IMR-90 (cell line): ENCODE measurements around the gene IRF2BP2. TPM values are rescaled to one million over a fixed set of nuclear protein-coding genes. Genes with fewer than 3 reads are reported as not detected.

Experiments
- ATAC-seq: fragments of 200-7000 bp; cut with Tn5 transposase; 2 replicates; pipeline ENCODE4 v1.9.1; 2020; ENCODE audit warnings: low read depth, mild to moderate bottlenecking, moderate library complexity
- BruUV-seq: library from RNA; stranded (reverse); fragments of 400-500 nt; replicated peaks from 2 replicates; lab custom pipeline; 2021; lab: Mats Ljungman, UMichigan
- CTCF ChIA-PET: fragments of 300-600 bp; formaldehyde crosslinking; extraction: SDS; loops from one replicate; lab custom pipeline; 2021; ENCODE audit warnings: antibody characterized with exemption; lab: Yijun Ruan, JAX
- POLR2A ChIA-PET: fragments of 300-600 bp; sonication (Branson Sonifier 250); formaldehyde crosslinking; loops from one replicate; lab custom pipeline; 2022; ENCODE audit warnings: antibody characterized with exemption; ENCODE audit not compliant: unreplicated experiment; lab: Charles Lee
- DNase-seq: peaks from one replicate; pipeline ENCODE4 v3.0.0; 2013
- H2AFZ ChIP-seq: replicated peaks from 2 replicates; pipeline ENCODE3; 2013; ENCODE audit warnings: low read length, mild to moderate bottlenecking; ENCODE audit not compliant: poor library complexity
- H2AK5ac ChIP-seq: 2 replicates; pipeline ENCODE4 v1.6.1; 2013; ENCODE audit warnings: low read depth, low read length, inconsistent platforms
- H2AK9ac ChIP-seq: replicated peaks from 2 replicates; pipeline ENCODE3; 2013; ENCODE audit warnings: mild to moderate bottlenecking, low read depth, low read length, moderate library complexity; ENCODE audit not compliant: poor library complexity
- H2BK120ac ChIP-seq: 2 replicates; pipeline ENCODE4 v1.6.1; 2013; ENCODE audit warnings: low read depth, low read length, inconsistent platforms
- H2BK15ac ChIP-seq: 3 replicates; pipeline ENCODE4 v1.6.1; 2013; ENCODE audit warnings: low read depth, low read length, inconsistent platforms
- H2BK20ac ChIP-seq: 2 replicates; pipeline ENCODE4 v1.6.1; 2013; ENCODE audit warnings: low read depth, mild to moderate bottlenecking, inconsistent platforms, low read length, moderate library complexity
- H2BK5ac ChIP-seq: 2 replicates; pipeline ENCODE4 v1.6.1; 2013; ENCODE audit warnings: mild to moderate bottlenecking, low read depth, low read length, inconsistent platforms; ENCODE audit not compliant: poor library complexity, severe bottlenecking
- H3K14ac ChIP-seq: replicated peaks from 2 replicates; pipeline ENCODE4 v1.6.1; 2013; ENCODE audit warnings: low read depth, low read length, inconsistent platforms
- H3K18ac ChIP-seq: 2 replicates; pipeline ENCODE4 v1.6.1; 2013; ENCODE audit warnings: low read depth, low read length, control low read depth
- H3K23ac ChIP-seq: 2 replicates; pipeline ENCODE4 v1.6.1; 2013; ENCODE audit warnings: low read depth, low read length, inconsistent platforms
- H3K27ac ChIP-seq: 2 replicates; pipeline ENCODE4 v1.5.1; 2013; ENCODE audit warnings: mild to moderate bottlenecking, control low read depth, low read length; ENCODE audit not compliant: insufficient read depth
- H3K27me3 ChIP-seq: 2 replicates; pipeline ENCODE4 v1.6.1; 2013; ENCODE audit warnings: low read length; ENCODE audit not compliant: control insufficient read depth, insufficient read depth
- H3K36me3 ChIP-seq: 2 replicates; pipeline ENCODE4 v1.6.1; 2013; ENCODE audit warnings: low read length, mixed read lengths; ENCODE audit not compliant: control insufficient read depth, insufficient read depth
- H3K4ac ChIP-seq: 2 replicates; pipeline ENCODE4 v1.6.1; 2013; ENCODE audit warnings: low read depth, low read length, inconsistent platforms
- H3K4me1 ChIP-seq: 2 replicates; pipeline ENCODE4 v1.6.1; 2013; ENCODE audit warnings: low read length, mixed read lengths; ENCODE audit not compliant: control insufficient read depth, insufficient read depth
- H3K4me2 ChIP-seq: 2 replicates; pipeline ENCODE4 v1.6.1; 2013; ENCODE audit warnings: low read depth, mild to moderate bottlenecking, control low read depth, low read length, moderate library complexity
- H3K4me3 ChIP-seq: 2 replicates; pipeline ENCODE4 v1.5.1; 2013; ENCODE audit warnings: low read depth, mild to moderate bottlenecking, control low read depth, low read length, moderate library complexity; ENCODE audit not compliant: insufficient read depth
- H3K56ac ChIP-seq: 2 replicates; pipeline ENCODE4 v1.6.1; 2013; ENCODE audit warnings: low read length, inconsistent platforms; ENCODE audit not compliant: insufficient read depth; ENCODE audit errors: extremely low read depth
- H3K79me1 ChIP-seq, 2 experiments: 2 replicates each; pipeline ENCODE4 v1.6.1; 2013; ENCODE audit warnings: low read length in 2 of 2, inconsistent platforms in 1 of 2, low read depth in 1 of 2
- H3K9ac ChIP-seq: 2 replicates; pipeline ENCODE4 v1.6.1; 2013; ENCODE audit warnings: low read depth, low read length, control low read depth
- H3K9me1 ChIP-seq: 2 replicates; pipeline ENCODE4 v1.6.1; 2013; ENCODE audit warnings: low read length, inconsistent platforms; ENCODE audit not compliant: insufficient read depth
- H3K9me3 ChIP-seq: 2 replicates; pipeline ENCODE4 v1.6.1; 2013; ENCODE audit warnings: low read length; ENCODE audit not compliant: control insufficient read depth, insufficient read depth
- H4K20me1 ChIP-seq: 2 replicates; pipeline ENCODE4 v1.6.1; 2013; ENCODE audit warnings: low read length, inconsistent platforms; ENCODE audit not compliant: insufficient read depth
- H4K5ac ChIP-seq: 2 replicates; pipeline ENCODE4 v1.6.1; 2013; ENCODE audit warnings: mild to moderate bottlenecking, low read depth, low read length, control low read depth
- H4K8ac ChIP-seq, 2 experiments: 2 replicates each; pipeline ENCODE4 v1.6.1; 2013; ENCODE audit warnings: low read depth in 2 of 2, low read length in 2 of 2, control low read depth in 1 of 2, inconsistent platforms in 1 of 2
- H4K91ac ChIP-seq: 2 replicates; pipeline ENCODE4 v1.6.1; 2013; ENCODE audit warnings: low read depth, low read length, inconsistent platforms; ENCODE audit not compliant: insufficient read depth
- FOS ChIP-seq: fragments of 150-350 bp; IDR thresholded peaks from 2 replicates; pipeline ENCODE4 v1.6.1; 2016; ENCODE audit warnings: low read depth, low read length
- MXI1 ChIP-seq: IDR thresholded peaks from 2 replicates; pipeline ENCODE4 v1.6.1; 2012; ENCODE audit warnings: low read depth, mild to moderate bottlenecking, low read length, moderate library complexity, borderline replicate concordance
- RAD21 ChIP-seq: IDR thresholded peaks from 2 replicates; pipeline ENCODE4 v1.6.1; 2012; ENCODE audit warnings: low read length, improper control_type of control experiment
- WGBS, 2 experiments: methylation state at CpG; one replicate each; pipeline versions ENCODE4 v1.1.5 to v1.1.7; 2013; ENCODE audit warnings: missing lambda C conversion rate in 2 of 2; ENCODE audit not compliant: insufficient read length in 1 of 2; ENCODE audit errors: extremely low coverage in 2 of 2; 5-methylcytosine and 5-hydroxymethylcytosine counted together
- dilution Hi-C: fragments of 300-500 bp; cut with HindIII; formaldehyde crosslinking; loops from one replicate; pipeline ENCODE4 v1.14.3; 2018; ENCODE audit warnings: low sequenced_read_pairs; ENCODE audit not compliant: unreplicated experiment
- in situ Hi-C: fragments of 300-500 bp; cut with MboI; formaldehyde crosslinking; loops from 3 replicates; pipeline ENCODE4 v1.14.3; 2019; ENCODE audit warnings: low sequenced_read_pairs, inconsistent platforms, mixed read lengths
- intact Hi-C: fragments of 100-400 bp; cut with micrococcal nuclease; formaldehyde crosslinking; loops from 2 replicates; pipeline ENCODE4 v1.10.0; 2022
- polyA plus RNA-seq, 3 experiments: library from polyadenylated mRNA; depleted of rRNA; stranded (reverse); fragments of >200 nt; gene quantifications; 2 replicates each; pipeline ENCODE4 v1.2.3, GENCODE V29; 2012; ENCODE audit warnings: low replicate concordance in 1 of 3
- total RNA-seq: library from RNA; depleted of rRNA; stranded (reverse); fragments of >200 nt; gene quantifications from 2 replicates; pipeline ENCODE4 v1.2.3, GENCODE V29; 2012

The IRF2BP2 gene
- total and polyA plus RNA-seq, 2 of the 4 experiments (the other 2 are of a cell fraction) = 47.0 to 66.6 TPM

DNA sequence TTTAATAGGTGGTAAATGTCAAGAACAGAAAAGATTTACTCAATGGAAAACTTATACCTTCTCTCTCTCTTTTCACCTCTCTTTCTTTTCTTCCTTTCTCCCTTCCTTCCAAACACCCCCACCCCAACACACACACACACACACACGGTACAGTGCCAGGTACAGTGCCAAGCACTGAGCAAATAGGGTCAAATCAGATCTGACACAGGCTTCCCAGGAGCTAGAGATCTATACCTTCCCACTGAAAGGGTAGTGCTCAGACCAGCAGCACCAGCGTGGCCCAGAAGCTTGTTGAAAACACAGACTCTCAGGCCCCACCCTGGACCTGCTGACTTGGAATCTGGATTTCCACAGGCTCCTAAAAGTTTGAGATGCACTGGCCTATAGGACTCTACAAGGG is 31.9 kb downstream of the IRF2BP2 start:
- no peak for TF ChIP-seq FOS
- no peak for TF ChIP-seq RAD21
- TF ChIP-seq MXI1 = no peak
- Histone ChIP-seq H2BK15ac (no peak overlapping the region), H3K4ac (no peak overlapping the region), H3K9me3 (no peaks in the 10 kb centered on the region), H4K91ac (no peak overlapping the region), H3K27me3 (peaks cover 5% of the 10 kb centered on the region; the same call in 1 of the 2 replicates), H2BK120ac (no peak overlapping the region), H2AFZ (no peak overlapping the region), H4K8ac (no peak overlapping the region), H3K27ac (no peak overlapping the region), H2BK20ac (no peak overlapping the region), H3K36me3 (no peaks in the 10 kb centered on the region), H3K56ac (no peak overlapping the region), H2AK5ac (no peak overlapping the region), H2AK9ac (no peak overlapping the region), H3K4me3 (no peak overlapping the region), H3K23ac (no peak overlapping the region), H2BK5ac (no peak overlapping the region), H3K4me2 (no peak overlapping the region), H3K4me1 (peaks cover 3% of the 10 kb centered on the region), H3K14ac (no peak overlapping the region), H3K9me1 (no peaks in the 10 kb centered on the region; the same call in 1 of the 2 replicates), H4K20me1 (no peaks in the 10 kb centered on the region), H4K5ac (no peak overlapping the region), H3K9ac (no peak overlapping the region), H3K79me1 (no peaks in the 10 kb centered on the region), H3K18ac (no peak overlapping the region)
- POLR2A ChIA-PET = no interaction called here
- dilution Hi-C loops = no loop called here
- no peak for ATAC-seq
- WGBS, 2 experiments = 80% methylated on average over 1 of the region's 2 CpGs; no CpG with 5 or more reads in 1 of the 2 experiments
- BruUV-seq = no TSS peak
- intact Hi-C loops = no loop called here
- DNase-seq = no peak
- in situ Hi-C loops = loop anchor here (25.0 kb wide), 1 partner anchor 466 kb away; no protein-coding TSS in a partner anchor
- CTCF ChIA-PET = no interaction called here
